ENCODE measurements around the gene SPON2. TPM values are rescaled to one million over a fixed set of nuclear protein-coding genes. Genes with fewer than 3 reads are reported as not detected.

The SPON2 gene
- total RNA-seq, 2 experiments from 2014 or later = 6.5 to 6.8 TPM

- Mint-ChIP-seq H3K9me3 (peaks cover 1% of the 10 kb centered on the region), H3K4me3 (no peak overlapping the region), H3K27ac (no peak overlapping the region), H3K36me3 (peaks cover 1% of the 10 kb centered on the region), H3K27me3 (peaks cover 4% of the 10 kb centered on the region), H3K4me1 (peaks cover 7% of the 10 kb centered on the region)
- DNase-seq = no peak
Measured at GRCh38 chr4:1192091-1192492, 19.7 kb upstream of the SPON2 start.

- H3K9me3 Mint-ChIP-seq = peaks cover 1% of the 10 kb centered on the region
Measured at GRCh38 chr4:1191621-1192020, 19.2 kb upstream of the SPON2 start.

GRCh38 chr4:1187182-1187581 is 14.8 kb upstream of the SPON2 start:
- peaks cover 24% of the 10 kb centered on the region for H3K4me1 Mint-ChIP-seq
- no peak overlapping the region for H3K4me3 Mint-ChIP-seq
- peaks cover 6% of the 10 kb centered on the region for H3K36me3 Mint-ChIP-seq
- H3K9me3 Mint-ChIP-seq = peaks cover 6% of the 10 kb centered on the region
- DNase-seq = no peak
- H3K27me3 Mint-ChIP-seq = peaks cover 4% of the 10 kb centered on the region
- no peak overlapping the region for H3K27ac Mint-ChIP-seq

More at GRCh38 chr4:1191621-1192020, 19.2 kb upstream of the SPON2 start:
- H3K27ac Mint-ChIP-seq = no peak overlapping the region
- peaks cover 11% of the 10 kb centered on the region for H3K4me1 Mint-ChIP-seq
- peaks cover 4% of the 10 kb centered on the region for H3K27me3 Mint-ChIP-seq
- H3K36me3 Mint-ChIP-seq = peaks cover 1% of the 10 kb centered on the region
- H3K4me3 Mint-ChIP-seq = no peak overlapping the region
- DNase-seq = no peak

GRCh38 chr4:1183985-1184773 is 11.8 kb upstream of the SPON2 start:
- H3K9me3 Mint-ChIP-seq = peaks cover 18% of the 10 kb centered on the region
- H3K4me1 Mint-ChIP-seq = peaks cover 24% of the 10 kb centered on the region
- H3K27me3 Mint-ChIP-seq = peaks cover 3% of the 10 kb centered on the region

GRCh38 chr4:1182313-1182712 is 9.9 kb upstream of the SPON2 start:
- peaks cover 16% of the 10 kb centered on the region for H3K9me3 Mint-ChIP-seq
- H3K27me3 Mint-ChIP-seq = no peaks in the 10 kb centered on the region
- H3K27ac Mint-ChIP-seq = no peak overlapping the region
- no peak overlapping the region for H3K4me3 Mint-ChIP-seq
- DNase-seq = no peak
- H3K4me1 Mint-ChIP-seq = peaks cover 19% of the 10 kb centered on the region
- peaks cover 13% of the 10 kb centered on the region for H3K36me3 Mint-ChIP-seq

More at GRCh38 chr4:1183985-1184773, 11.8 kb upstream of the SPON2 start:
- peaks cover 15% of the 10 kb centered on the region for H3K36me3 Mint-ChIP-seq
- peak overlapping the region; percentile 77 for H3K27ac Mint-ChIP-seq
- no peak overlapping the region for H3K4me3 Mint-ChIP-seq
- DNase-seq = no peak

GRCh38 chr4:1180663-1181062 is 8.3 kb upstream of the SPON2 start:
- Mint-ChIP-seq H3K27me3 (no peaks in the 10 kb centered on the region), H3K27ac (no peak overlapping the region), H3K4me3 (no peak overlapping the region), H3K4me1 (peaks cover 11% of the 10 kb centered on the region), H3K36me3 (peaks cover 13% of the 10 kb centered on the region), H3K9me3 (peaks cover 16% of the 10 kb centered on the region)
- DNase-seq = no peak

- H3K36me3 Mint-ChIP-seq = peaks cover 13% of the 10 kb centered on the region
- H3K27ac Mint-ChIP-seq = no peak overlapping the region
- H3K4me1 Mint-ChIP-seq = peaks cover 11% of the 10 kb centered on the region
- H3K27me3 Mint-ChIP-seq = no peaks in the 10 kb centered on the region
- H3K9me3 Mint-ChIP-seq = peaks cover 16% of the 10 kb centered on the region
- H3K4me3 Mint-ChIP-seq = no peak overlapping the region
- DNase-seq = no peak
Measured at GRCh38 chr4:1179976-1180375, 7.6 kb upstream of the SPON2 start.

GRCh38 chr4:1179089-1179441 is 6.7 kb upstream of the SPON2 start:
- no peak overlapping the region for H3K4me3 Mint-ChIP-seq

GRCh38 chr4:1178300-1179088 is 6.1 kb upstream of the SPON2 start:
- Mint-ChIP-seq H3K27me3 (peaks cover 4% of the 10 kb centered on the region), H3K9me3 (peaks cover 16% of the 10 kb centered on the region), H3K36me3 (peaks cover 13% of the 10 kb centered on the region), H3K27ac (no peak overlapping the region), H3K4me1 (peaks cover 3% of the 10 kb centered on the region), H3K4me3 (no peak overlapping the region)
- no peak for DNase-seq

More at GRCh38 chr4:1179089-1179441, 6.7 kb upstream of the SPON2 start:
- H3K4me1 Mint-ChIP-seq = peaks cover 7% of the 10 kb centered on the region
- peaks cover 16% of the 10 kb centered on the region for H3K9me3 Mint-ChIP-seq
- DNase-seq = no peak
- H3K27ac Mint-ChIP-seq = no peak overlapping the region
- H3K36me3 Mint-ChIP-seq = peaks cover 13% of the 10 kb centered on the region
- H3K27me3 Mint-ChIP-seq = no peaks in the 10 kb centered on the region

GRCh38 chr4:1177274-1178141 is 5.1 kb upstream of the SPON2 start:
- H3K4me1 Mint-ChIP-seq = peaks cover under 1% of the 10 kb centered on the region
- no peak overlapping the region for H3K4me3 Mint-ChIP-seq
- H3K27ac Mint-ChIP-seq = no peak overlapping the region
- H3K36me3 Mint-ChIP-seq = peaks cover 12% of the 10 kb centered on the region
- peaks cover 15% of the 10 kb centered on the region for H3K9me3 Mint-ChIP-seq
- no peak for DNase-seq
- peaks cover 11% of the 10 kb centered on the region for H3K27me3 Mint-ChIP-seq

GRCh38 chr4:1176398-1177273 is 4.3 kb upstream of the SPON2 start:
- peaks cover 14% of the 10 kb centered on the region for H3K27me3 Mint-ChIP-seq
- no peak overlapping the region for H3K27ac Mint-ChIP-seq
- no peak overlapping the region for H3K4me3 Mint-ChIP-seq
- peaks cover 10% of the 10 kb centered on the region for H3K9me3 Mint-ChIP-seq
- peaks cover 1% of the 10 kb centered on the region for H3K4me1 Mint-ChIP-seq
- no peak for DNase-seq
- H3K36me3 Mint-ChIP-seq = peaks cover 7% of the 10 kb centered on the region

GRCh38 chr4:1175635-1176229 is 3.3 kb upstream of the SPON2 start:
- Mint-ChIP-seq H3K36me3 (peaks cover 3% of the 10 kb centered on the region), H3K4me3 (no peak overlapping the region), H3K27ac (no peak overlapping the region), H3K9me3 (peaks cover 8% of the 10 kb centered on the region), H3K27me3 (peaks cover 20% of the 10 kb centered on the region), H3K4me1 (peaks cover 4% of the 10 kb centered on the region)
- no peak for DNase-seq

- no peaks in the 10 kb centered on the region for H3K36me3 Mint-ChIP-seq
- H3K27me3 Mint-ChIP-seq = peaks cover 25% of the 10 kb centered on the region
- no peak overlapping the region for H3K27ac Mint-ChIP-seq
- peaks cover 4% of the 10 kb centered on the region for H3K4me1 Mint-ChIP-seq
- peaks cover 2% of the 10 kb centered on the region for H3K9me3 Mint-ChIP-seq
- no peak for DNase-seq
- no peak overlapping the region for H3K4me3 Mint-ChIP-seq
Measured at GRCh38 chr4:1174941-1175634, 2.7 kb upstream of the SPON2 start.

Measured in activated naive CD8-positive, alpha-beta T cell treated with anti-CD3 and anti-CD28 coated beads for 36 hours (primary cell).